Fibroblast of the aortic adventitia (primary cell): ENCODE data around the gene RHCG. TPM values are rescaled to one million over a fixed set of nuclear protein-coding genes. Genes with fewer than 3 reads are reported as not detected.

ENCODE experiments used
- DNase-seq: peaks from one replicate; pipeline ENCODE4 v3.0.0-alpha.2; 2010; ENCODE audit warnings: low read depth
- H3K4me3 ChIP-seq: 2 replicates; pipeline ENCODE4 v1.5.1; 2011; ENCODE audit warnings: low read depth, mild to moderate bottlenecking, control low read depth, low read length, moderate library complexity
- total RNA-seq: library from RNA; depleted of rRNA; stranded (reverse); fragments of >200 nt; gene quantifications from 2 replicates; pipeline ENCODE4 v1.2.3, GENCODE V29; 2012; ENCODE audit warnings: low replicate concordance
- TF ChIP-seq, protein P1 (sequence below): IDR thresholded peaks from 2 replicates; pipeline ENCODE4 v1.5.1; 2011; ENCODE audit warnings: mild to moderate bottlenecking, low read length, control low read depth, inconsistent platforms; ENCODE audit not compliant: insufficient read depth

RHCG gene
- total RNA-seq, 1 donor, result not detected

- TF ChIP-seq, protein P1, sequence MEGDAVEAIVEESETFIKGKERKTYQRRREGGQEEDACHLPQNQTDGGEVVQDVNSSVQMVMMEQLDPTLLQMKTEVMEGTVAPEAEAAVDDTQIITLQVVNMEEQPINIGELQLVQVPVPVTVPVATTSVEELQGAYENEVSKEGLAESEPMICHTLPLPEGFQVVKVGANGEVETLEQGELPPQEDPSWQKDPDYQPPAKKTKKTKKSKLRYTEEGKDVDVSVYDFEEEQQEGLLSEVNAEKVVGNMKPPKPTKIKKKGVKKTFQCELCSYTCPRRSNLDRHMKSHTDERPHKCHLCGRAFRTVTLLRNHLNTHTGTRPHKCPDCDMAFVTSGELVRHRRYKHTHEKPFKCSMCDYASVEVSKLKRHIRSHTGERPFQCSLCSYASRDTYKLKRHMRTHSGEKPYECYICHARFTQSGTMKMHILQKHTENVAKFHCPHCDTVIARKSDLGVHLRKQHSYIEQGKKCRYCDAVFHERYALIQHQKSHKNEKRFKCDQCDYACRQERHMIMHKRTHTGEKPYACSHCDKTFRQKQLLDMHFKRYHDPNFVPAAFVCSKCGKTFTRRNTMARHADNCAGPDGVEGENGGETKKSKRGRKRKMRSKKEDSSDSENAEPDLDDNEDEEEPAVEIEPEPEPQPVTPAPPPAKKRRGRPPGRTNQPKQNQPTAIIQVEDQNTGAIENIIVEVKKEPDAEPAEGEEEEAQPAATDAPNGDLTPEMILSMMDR, result no peak
- H3K4me3 ChIP-seq, result no peak overlapping the region
- no peak for DNase-seq
These were observed 62.7 kb downstream of the RHCG start for GRCh38 chr15:89433686-89434085.

DNA sequence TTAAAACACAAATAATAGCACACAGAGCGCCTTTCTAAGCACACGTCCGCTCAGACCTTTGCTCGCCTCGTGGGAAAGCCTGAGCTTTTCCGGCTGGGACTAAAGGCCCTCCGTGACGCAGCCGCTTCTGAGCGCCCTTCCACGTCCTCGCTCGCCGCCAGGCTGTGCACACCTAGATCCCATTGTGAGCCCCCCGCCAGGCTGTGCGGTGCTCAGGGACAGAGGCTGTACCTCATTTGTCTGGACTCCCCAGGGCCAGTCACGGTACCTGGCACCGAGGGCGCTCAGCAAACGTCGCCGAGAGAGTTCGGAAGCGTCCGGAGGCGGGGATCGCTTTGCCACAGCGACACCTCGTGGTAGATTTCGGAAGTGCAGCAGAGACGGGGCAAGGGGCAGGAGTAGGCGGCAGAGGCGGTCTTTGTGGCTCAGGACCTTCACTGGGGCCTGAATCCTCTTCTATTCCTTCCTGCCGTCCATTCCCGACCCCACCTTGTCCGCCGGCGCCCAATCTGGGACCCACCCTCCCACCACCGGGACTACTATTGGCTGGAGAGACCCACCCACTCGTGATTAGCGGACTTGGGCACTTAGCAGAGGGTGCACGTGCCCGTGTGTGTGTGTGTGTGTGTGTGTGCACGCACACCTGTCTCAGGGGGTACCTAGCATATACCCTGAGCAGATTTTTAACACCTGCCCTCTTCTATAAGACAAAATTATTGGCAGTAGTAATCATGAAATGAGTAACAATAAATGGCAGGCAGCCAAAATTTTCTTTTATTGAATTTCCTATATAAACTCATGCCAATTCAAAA is 65.6 kb downstream of the RHCG start:
- TF ChIP-seq, protein P1, result peak; percentile 96
- peak; percentile 61 for DNase-seq
- peak overlapping the region; percentile 64 for H3K4me3 ChIP-seq

DNA sequence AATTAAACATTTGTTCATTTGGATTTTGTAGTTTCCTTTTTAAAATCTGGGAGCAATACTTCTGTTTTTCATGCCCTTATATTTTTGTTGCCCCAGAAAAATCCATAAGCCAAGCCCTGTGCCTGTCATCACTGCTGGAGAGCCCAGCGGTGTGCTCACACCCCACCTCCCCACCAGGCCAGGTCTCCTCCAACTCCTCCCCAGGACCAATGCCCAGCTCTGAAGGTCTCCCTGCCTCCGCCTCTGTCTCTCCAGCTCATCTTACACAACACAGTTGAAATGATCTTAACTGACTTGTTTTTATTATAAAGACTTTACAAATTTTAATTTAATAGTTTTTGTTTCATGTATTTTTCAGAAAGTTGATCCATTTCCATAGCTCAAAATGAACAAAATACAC is 66.4 kb downstream of the RHCG start:
- DNase-seq, result no peak
- TF ChIP-seq, protein P1, result no peak
- no peak overlapping the region for H3K4me3 ChIP-seq

GRCh38 chr15:89429023-89429422 is 67.4 kb downstream of the RHCG start:
- TF ChIP-seq, protein P1, result no peak
- no peak for DNase-seq
- H3K4me3 ChIP-seq, result no peak overlapping the region

DNA sequence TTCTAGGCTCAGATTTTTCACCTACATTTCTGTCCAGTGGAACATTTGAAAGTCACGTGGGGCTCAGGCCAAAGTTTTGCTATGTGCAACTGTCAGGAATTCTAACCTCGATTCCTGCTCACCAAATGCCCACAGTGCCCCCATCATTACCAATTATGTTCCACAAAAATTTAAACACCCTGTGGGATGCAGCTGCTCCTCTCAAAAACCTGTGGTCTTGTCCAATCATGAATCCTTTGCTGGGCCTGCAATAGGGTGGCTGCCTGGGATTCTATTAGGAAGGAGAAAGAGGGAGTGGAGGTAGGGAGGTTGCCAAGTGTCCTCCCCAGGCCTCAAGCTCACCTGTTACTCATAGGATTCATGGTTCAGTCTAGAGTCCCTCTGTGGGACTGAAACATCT is 68.1 kb downstream of the RHCG start:
- no peak overlapping the region for H3K4me3 ChIP-seq
- TF ChIP-seq, protein P1, result no peak
- no peak for DNase-seq

GRCh38 chr15:89426500-89426899 is 69.9 kb downstream of the RHCG start:
- TF ChIP-seq, protein P1, result no peak
- no peak overlapping the region for H3K4me3 ChIP-seq
- no peak for DNase-seq
